ENCODE data around the gene CCDC57.

The CCDC57 gene

GRCh38 chr17:82080789-82081464 is 131.7 kb downstream of the CCDC57 start:
- DNase-seq (ENCODE audit: low spot score) = no peak

GRCh38 chr17:82080048-82080788 is 132.4 kb downstream of the CCDC57 start:
- no peak for DNase-seq (ENCODE audit: low spot score)

DNA sequence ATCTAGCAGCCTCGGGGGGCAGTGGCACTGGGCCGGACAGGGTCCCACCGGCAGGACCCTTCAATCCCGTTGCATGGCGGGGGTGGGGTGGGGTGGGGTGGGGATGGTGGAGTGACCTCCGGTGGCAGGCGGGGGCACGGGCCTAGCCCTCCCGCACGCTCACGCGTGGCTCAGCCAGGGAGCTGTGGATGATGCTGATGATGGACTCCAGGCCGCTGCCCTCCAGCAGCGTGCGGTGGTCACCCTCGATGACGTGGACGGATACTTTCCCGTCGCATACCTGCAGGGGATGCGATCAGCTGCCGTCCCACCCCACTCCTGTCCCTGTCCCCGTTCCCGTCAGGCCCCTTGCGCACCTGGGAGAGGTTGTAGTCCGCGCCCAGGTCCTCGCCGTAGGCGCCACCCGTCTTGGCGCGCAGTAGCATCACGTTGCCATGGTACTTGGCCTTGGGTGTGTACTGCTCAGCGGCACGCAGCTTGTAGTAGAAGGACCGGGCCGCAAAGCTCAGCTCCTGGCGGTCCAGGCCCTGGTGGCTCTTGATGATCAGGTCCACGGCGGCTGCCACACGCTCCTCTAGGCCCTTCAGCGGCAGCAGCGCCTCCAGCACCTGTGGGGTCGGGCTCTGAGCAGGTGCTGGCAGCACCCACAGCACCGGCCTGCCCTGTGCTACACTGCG is 133.5 kb downstream of the CCDC57 start:
- no peak for DNase-seq (ENCODE audit: low spot score)

DNA sequence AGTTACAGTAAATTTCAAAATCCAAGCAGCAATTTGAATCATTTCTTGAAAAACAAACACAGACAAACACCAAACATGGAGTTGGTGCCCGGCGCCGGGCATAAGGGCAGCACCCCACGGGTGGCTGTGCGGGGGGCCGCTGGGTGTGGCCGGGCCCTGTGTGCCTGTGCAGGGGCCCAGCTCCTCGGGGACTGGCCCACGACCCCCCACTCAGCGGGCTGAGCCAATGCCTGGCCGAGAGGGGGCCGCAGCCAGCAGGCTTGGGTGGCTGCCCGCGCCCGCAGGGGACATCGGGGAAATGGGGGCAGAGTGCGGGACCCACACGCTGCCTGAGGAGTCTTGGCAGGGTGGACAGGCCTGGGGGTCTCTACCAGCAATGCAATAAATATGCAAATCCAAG is 134.2 kb downstream of the CCDC57 start:
- DNase-seq (ENCODE audit: low spot score) = no peak

DNA sequence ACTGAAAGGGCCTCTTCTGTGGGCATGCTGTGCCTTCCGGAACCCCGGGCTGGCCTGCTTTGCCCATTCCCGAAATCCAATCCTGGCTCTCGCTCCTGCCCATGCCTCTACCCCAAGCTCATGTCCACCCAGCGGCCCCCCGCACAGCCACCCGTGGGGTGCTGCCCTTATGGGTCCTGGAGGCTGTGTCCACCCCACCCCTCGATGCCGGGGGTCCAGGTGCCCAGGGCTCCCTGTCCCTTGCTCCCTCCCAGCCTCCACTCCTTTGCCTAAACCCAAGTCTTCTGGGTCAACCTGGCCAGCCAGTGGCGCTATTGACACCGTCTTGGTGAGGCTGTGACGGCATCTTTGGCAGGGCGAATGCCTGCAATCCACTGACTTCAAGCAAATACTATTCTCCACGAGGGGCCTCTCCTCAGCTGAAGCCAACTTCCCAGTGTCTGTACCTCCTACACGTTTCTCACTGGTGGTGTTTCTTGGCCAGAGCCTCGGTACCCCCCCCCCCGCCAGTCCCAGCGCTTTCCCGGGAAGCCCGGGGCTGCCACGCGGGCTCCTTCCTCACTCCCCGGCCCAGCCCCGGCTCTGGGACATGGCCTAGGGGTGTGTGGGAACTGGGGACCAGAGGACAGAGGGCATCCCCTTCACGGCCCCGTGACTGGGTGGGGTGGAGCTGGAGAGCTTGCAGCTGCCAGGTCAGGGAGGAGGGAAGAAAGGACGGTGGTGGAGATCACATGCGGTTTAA is 134.9 kb downstream of the CCDC57 start:
- no peak for DNase-seq (ENCODE audit: low spot score)

- DNase-seq (ENCODE audit: low spot score) = no peak
Observed at GRCh38 chr17:82076785-82077591, 135.7 kb downstream of the CCDC57 start.

GRCh38 chr17:82076018-82076784 is 136.4 kb downstream of the CCDC57 start:
- DNase-seq (ENCODE audit: low spot score) = no peak

DNA sequence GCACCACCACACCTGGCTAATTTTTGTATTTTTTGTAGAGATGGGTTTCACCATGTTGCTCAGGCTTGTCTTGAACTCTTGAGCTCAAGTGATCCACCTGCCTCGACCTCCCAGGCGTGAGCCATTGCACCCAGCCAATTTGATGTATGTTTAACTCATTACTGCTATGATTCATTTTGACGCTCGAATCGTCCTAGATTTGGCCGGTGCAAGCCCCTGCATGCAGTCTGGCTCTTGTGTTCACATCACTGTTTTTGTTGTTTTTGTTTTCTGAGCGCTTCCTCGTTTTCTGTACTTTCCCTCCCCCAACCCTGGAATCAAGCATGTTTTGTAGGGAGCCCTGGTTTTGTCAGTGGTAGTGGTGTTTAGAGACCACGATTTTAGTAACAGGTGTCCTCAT is 139.2 kb downstream of the CCDC57 start:
- DNase-seq (ENCODE audit: low spot score) = no peak

GRCh38 chr17:82072827-82073226 is 139.8 kb downstream of the CCDC57 start:
- DNase-seq (ENCODE audit: low spot score) = no peak

DNA sequence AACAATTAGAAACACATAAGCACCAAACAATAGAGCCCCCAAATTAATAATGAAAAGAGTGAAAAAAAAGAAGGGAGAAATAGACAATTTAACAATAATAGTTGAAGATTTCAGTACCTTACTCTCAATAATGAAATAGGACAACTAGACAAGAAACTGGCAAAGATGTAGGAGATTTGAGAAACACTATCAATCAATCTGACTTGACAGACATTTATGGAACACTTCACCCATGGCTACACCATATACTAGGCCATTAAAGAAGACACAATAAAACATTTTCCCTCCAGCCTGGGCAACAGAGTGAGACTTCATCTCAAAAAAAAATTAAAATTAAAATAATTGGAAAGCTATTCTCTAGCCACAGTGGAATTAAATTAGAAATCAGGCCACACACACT is 142.0 kb downstream of the CCDC57 start:
- no peak for DNase-seq (ENCODE audit: low spot score)

DNA sequence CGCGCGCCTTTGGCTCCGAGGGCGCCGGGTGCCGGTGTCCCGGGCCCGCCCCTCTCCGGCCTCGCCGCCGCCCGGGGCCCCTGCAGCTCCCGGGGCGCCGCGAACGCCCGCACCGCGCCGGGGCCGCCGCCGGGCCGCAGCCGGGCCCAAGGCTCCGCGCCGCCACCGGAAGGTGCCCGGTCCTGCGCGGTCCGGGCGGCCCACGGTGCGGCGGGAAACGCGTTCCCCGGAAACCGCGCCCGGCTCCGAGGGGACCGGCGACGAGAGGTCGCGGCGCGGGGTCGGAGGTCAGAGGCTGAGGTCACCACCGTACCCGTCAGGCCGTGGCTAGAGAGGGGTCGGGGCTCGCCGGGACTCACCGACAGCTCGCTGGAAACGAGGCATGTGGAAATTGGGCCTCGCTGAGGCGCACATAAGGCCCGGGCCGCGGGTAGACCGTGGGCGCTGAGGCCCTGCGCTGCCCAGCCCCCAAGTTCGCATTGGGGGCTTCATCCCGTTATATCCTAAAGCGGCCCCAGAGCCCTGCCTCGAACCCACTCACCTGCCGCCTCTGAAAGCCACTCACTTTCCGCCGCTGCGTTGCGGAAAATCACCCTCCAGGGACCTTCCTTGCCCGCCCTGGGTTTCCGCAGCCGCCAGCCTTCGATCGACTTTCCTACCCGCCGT is 146.9 kb downstream of the CCDC57 start, which contains the start of gene DUS1L:
TSS of gene DUS1L (minus strand) at position 167 of the 666 bp plus-strand sequence. CDS start 745 bp downstream, outside the sequence.
- peak; percentile 99 for DNase-seq (ENCODE audit: low spot score)

DNA sequence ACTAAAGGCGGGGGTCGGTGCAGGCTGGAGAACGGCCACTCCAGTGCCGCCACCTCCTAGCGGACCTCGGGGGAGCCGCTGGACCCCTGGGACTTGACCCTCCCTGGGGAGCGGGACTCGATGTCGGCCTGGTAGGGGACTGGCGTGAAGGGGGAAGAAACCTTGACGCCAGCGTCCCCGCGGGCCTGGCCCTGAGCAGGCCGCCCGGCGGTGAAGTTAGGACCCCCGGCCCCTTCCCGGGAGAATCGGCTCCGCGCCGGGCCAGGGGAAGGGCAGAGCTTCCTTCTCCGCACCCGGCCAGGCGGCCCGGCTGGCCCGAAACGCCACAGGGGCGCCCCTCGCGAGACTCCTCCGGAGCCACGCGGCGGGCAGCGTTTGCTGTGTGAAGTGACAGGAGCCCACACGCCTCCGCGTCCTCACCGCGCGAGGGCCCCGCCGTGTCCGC is 147.4 kb downstream of the CCDC57 start:
- DNase-seq (ENCODE audit: low spot score) = no peak

- no peak for DNase-seq (ENCODE audit: low spot score)
Observed at GRCh38 chr17:82064433-82065192, 148.0 kb downstream of the CCDC57 start.

DNA sequence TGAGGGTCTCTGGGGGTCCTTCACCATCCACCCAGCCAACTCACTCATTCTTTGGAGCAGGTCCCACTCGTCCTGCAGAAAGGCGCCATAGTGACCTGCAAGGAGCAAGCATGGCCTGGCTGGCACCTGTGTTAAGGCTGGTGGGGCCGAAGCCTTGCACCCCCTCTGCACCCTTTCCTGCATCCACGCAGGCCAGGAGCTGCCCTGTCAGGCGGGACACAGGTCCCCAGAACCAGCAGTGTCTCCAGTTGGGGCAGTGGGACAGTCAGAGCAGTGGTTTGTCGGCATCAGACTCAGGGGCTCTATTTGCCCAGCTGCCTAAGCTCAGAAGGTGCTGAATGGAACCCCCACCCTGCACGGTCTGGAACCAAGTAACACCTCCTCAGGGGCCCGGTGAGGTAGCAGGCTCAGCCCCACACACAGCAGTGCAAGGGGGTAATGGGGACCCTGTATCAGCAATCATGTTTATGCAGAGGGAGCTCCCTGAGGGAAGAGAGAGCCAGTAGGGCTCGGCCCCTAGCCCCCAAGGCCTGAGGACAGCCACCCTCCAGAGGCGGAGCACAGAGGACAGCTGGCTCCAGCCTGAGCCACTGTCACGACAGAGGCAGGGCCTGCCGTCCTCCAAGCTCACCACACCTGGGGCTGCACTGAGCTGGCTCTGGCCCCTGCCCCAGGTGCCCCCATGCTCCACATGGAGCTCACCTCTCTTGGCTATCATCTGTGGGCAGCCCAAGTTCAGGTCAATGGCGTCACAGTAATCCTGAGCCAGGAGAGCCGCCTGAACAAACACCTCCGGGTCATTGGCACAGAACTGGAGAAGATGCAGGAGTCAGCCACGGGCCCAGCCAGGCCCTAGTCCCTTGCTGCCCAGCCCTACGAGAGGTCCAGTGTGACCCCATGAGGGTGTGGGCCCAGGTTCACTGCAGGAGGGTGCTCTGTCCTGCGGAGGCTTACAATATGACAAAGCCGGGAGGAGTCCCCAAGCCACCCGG is 148.9 kb downstream of the CCDC57 start:
- no peak for DNase-seq (ENCODE audit: low spot score)

DNA sequence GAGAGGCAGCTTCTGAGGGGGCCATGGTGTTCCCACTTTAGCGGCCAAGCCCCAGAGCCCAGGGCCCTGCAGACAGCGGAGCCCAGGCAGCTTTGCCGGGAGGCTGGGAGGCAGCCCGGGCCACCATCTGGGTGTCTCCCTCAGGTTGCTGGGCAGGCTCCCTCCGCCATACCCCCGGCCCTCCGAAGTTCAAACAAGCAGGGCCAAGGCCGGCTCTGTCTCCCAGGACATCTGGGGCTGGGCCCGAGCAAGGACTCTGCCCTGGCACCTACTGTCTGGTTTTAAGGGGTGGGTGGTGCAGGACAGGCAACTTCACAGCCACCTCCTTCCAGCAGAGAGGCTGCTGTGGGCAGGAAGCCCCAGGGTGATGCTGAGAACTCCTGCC is 149.7 kb downstream of the CCDC57 start:
- no peak for DNase-seq (ENCODE audit: low spot score)

- no peak for DNase-seq (ENCODE audit: low spot score)
Observed at GRCh38 chr17:82062076-82062983, 150.3 kb downstream of the CCDC57 start.

Data from D341Med (cell line).